GM21576 (cell line): ENCODE data around the gene TARS3.

Experiments used
- ATAC-seq: cut with Tn5 transposase; IDR thresholded peaks from one replicate; pipeline ENCODE4 v1.9.1; 2021; ENCODE audit warnings: mild to moderate bottlenecking, moderate library complexity; ENCODE audit not compliant: unreplicated experiment

The TARS3 gene

GRCh38 chr15:101625980-101626379 is 98.3 kb downstream of the TARS3 start:
- no peak for ATAC-seq

DNA sequence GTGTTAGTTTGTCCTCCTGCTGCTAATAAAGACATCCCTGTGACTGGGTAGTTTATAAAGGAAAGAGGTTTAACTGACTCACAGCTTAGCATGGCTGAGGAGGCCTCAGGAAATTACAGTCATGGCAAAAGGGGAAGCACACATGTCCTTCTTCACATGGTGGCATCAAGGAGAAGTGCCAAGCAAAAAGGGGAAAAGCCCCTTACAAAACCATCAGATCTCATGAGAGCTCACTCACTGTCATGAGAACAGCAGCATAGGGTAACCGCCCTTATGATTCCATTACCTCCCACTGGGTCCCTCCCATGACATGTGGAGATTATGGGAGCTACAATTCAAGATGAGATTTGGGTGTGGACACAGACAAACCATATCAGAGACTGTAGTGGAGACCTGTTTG is 99.1 kb downstream of the TARS3 start:
- ATAC-seq = no peak

- no peak for ATAC-seq
Measured at GRCh38 chr15:101623367-101624304, 100.6 kb downstream of the TARS3 start.

DNA sequence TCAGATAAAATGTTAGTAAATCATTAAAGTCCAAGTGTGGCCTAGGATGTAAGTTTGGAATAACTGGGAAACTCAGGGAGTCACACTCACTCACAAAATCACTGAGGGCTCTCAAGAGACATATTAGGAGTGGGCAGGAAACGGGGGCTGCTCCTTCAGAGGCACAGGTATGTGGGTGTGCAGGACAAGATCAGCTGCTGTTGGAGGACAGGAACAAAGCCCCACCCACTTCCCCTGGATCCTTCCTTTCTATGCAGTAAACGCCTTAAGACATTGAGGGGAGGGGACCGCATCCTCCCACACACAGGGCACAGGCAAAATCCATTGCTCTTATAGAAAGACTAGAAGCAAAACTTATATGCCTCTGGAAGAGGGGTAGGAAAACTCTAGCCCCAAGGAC is 102.3 kb downstream of the TARS3 start:
- no peak for ATAC-seq

- ATAC-seq = no peak
Measured at GRCh38 chr15:101620671-101621070, 103.6 kb downstream of the TARS3 start.

GRCh38 chr15:101619615-101619865 is 104.7 kb downstream of the TARS3 start:
- ATAC-seq = no peak

GRCh38 chr15:101618851-101619614 is 105.2 kb downstream of the TARS3 start:
- no peak for ATAC-seq

DNA sequence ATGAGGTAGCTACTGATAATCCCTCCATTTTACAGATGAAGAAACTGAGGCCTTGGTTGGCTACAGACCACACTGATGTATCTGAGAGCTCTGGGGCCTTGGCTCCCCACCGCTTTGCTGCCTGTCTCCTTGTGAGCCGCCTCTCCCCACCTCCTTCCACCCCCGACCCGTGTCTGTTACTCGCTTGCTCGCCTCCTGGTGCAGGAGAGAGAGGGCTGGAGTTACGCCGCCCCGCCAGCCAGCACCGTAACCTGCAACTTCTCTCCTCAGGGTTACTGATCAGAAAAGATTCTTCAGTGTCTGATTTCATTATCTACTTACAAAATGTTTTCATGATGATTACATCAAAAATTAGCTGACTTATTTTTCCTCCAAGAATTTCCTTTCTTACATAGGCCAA is 106.2 kb downstream of the TARS3 start:
- no peak for ATAC-seq

DNA sequence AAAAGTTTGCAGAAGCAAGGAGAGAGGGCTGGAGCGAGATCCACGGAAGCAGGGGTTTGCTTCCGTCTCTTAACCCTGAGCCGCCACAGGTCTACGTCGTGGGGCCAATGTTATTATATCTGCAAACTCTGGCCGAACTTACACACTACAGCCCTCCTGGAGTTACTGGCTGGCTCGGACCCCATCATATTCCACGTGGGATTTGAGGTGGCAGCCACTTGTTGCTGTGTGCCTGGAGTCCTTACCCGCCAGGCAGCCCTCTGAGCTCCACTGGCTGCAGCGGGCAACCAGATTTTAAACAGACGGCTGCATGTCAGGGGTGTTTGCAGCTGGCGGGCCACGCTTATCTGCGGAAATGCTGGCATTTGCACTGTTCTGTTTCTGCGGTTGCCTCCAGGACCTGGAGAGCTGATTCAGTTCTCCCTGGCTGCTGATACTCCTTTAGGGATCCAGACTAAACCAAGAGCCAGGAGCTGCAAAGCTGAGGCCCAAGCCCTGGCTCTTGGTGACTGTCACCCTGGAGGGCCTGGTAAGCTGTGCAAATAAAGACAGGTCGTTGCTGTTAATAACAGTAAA is 106.8 kb downstream of the TARS3 start:
- ATAC-seq = no peak

DNA sequence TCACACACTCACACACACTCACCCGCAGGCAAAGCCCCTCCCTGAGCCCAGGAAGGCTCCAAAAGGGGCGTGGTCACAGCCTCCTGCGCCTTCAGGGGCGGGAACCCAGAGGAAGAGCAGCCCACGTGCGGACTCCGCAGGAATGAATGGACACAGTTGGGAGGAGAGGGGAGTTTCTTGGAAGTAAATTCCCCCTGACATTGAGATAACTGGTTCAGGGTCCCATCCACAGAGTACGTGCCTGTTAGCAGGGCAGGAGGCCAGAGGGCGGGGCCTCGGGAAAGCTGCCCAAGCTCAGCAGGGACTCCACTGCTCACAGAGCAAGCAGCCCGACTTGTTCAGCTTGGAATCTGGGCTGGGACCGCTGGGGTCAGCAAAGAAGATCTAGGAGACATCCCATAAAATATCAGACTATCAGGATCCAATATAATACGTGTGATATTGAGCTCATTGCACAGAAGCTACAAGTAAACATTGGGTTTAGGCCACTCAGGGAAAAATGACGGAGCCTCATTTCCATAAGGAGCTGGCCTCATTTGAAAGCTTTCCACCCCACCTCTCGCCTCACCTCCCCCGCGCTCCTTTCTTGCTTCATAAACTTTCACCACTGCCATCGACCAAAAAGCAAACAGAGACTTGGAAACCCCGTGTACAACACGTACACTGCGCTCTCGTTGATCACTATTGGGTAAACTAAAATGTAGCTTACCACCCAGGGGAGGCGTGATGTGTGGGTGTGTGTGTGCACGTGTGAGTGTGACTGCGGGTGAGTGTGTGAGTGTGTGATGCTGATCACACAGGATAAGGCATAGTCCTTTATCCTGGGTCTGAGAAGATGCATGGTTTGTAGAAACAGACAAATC is 108.1 kb downstream of the TARS3 start:
- no peak for ATAC-seq

DNA sequence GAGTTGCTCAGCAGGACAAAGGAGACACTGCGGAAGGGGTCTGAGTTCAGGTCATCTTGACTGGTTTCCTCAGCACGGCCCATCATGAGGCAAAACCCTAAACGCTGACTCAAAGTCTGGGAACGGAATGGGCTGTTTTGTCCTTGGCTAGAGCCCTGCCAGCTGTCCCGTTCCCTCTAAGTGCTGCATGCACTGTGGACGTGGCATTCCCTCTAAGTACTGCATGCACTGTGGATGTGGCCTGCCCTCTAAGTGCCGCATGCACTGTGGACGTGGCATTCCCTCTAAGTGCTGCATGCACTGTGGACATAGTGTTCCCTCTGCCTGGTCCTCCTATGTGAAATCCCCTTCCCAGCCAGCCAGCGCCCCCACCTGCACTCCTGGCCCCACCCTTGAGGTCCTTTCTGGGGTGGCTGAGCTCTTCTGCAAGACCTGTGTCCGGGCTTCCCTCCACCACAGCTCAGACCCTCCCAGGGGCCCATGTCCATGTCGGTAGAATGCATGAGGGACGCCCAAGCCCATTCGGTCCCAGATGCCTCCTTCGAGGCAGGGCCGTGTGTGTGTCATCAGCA is 108.8 kb downstream of the TARS3 start:
- no peak for ATAC-seq

- no peak for ATAC-seq
Measured at GRCh38 chr15:101614761-101615160, 109.5 kb downstream of the TARS3 start.

- no peak for ATAC-seq
Measured at GRCh38 chr15:101614001-101614585, 110.2 kb downstream of the TARS3 start.

DNA sequence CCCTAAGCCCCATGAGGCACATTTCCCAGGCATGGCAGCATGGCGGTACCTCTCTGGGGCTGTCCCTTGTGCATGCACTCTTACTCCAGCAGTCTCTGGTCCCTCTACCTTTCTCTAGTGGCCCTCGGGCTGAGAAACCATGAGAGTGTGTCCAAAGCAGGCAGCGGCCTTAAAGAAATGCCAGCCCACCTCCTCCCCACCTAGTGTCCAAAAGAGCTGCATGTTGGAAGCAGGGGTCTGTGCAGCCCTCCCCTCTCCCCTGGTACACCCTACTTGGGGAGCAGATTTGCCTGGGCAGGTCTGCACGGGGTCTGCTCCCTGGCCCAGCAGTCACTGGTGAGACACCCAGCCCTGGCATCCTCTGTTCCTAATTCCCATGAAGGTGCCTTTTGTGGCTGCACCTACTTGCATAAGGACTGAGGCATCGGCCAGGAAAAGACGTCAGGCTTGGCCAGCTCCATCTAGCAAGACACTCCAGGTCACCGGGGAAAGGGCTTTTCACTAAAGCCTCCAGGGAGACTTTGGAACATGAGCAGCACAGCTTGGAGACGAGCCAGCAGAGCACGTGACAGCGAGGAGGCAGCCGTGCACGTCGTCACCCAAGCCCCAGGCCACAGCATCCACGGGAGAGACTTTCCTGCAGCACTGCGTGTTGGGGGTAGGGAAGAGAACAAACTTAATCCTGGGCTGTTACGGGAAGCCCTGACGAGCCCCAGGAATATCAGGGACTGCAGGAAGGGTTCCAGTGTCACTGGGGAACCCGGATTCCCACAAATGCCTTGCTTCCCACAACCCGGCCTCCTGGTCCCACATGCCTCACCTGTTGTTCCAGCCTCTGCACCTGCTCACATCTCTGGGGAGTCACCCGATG is 110.9 kb downstream of the TARS3 start:
- no peak for ATAC-seq

- ATAC-seq = no peak
Measured at GRCh38 chr15:101612676-101613075, 111.6 kb downstream of the TARS3 start.

DNA sequence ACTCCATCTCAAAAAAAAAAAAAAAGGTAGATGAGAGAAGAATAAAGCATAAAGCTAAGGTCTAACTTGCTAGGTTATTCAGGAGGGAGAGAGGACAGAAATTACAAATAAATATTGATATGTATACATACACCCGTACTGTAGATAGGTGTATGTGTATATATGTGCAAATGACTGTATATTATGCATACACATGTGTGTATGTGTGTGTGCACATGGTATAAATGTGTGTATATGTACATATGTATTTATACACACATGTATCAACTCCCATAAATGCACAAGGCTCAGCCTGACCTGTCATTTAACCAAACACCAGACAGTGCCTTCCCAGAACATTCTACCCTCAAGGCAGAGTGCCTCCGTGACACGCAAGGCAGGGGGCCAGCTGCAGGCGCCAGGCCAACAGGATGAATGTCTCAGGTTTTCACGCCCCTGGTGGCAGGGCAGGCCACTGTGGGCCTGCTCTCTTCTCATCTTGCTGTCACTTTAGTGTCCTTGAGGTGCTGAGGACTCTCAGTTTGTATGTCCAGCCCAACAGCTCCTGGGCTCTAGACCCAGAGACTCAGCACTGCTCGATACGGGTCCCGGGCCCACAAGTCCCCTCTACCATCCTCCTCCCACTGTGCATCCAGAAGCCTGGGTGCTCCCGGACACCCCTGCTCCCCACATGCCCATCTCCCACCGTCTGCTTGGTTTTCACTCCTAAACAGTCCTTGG is 112.5 kb downstream of the TARS3 start:
- no peak for ATAC-seq

DNA sequence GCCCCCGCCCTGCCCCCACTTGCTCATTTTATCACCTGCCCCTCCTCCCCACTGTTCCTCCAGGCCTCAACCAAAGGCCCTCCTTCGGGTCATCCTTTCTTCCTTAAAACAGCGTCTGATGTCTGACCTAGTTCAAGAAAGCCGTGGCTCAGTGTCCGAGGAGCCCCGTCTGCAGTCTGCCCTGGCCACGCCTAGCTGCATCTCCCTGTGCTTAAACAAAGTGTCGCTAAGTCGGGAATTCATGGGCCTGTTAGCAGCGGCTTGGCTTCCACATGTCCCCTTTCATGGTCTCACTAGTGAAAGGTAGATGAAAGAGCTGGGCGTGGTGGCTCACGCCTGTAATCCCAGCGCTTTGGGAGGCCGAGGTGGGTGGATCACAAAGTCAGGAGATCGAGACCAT is 113.3 kb downstream of the TARS3 start:
- ATAC-seq = no peak

GRCh38 chr15:101610611-101611000 is 113.7 kb downstream of the TARS3 start:
- ATAC-seq = no peak
